Measurements from ENCODE around the gene SLCO4A1.
A peak's percentile ranks its signal among the peaks of the same experiment; 100 is the strongest.

Gene SLCO4A1

GRCh38 chr20:62639765-62640164 is 2.5 kb upstream of the SLCO4A1 start:
- no peak overlapping the region for H2BK12ac ChIP-seq (ENCODE audit: low read length)
- H3K79me2 ChIP-seq (ENCODE audit: control insufficient read depth, insufficient read depth, low read length, poor library complexity), result peaks cover 2% of the 10 kb centered on the region
- H3K9ac ChIP-seq (ENCODE audit: low read length), result no peak overlapping the region
- no peak overlapping the region for H3K14ac ChIP-seq (ENCODE audit: low read length)
- no CpG with 5 or more reads among the region's 9 CpGs for WGBS (ENCODE audit: extremely low coverage, insufficient coverage, insufficient read length)
- H3K4me1 ChIP-seq (ENCODE audit: control insufficient read depth in 1 of 2, insufficient read depth in 2 of 2, low read length in 2 of 2), result peaks cover 12 to 13% of the 10 kb centered on the region in 2 experiments
- no peak overlapping the region for H4K12ac ChIP-seq (ENCODE audit: low read depth, low read length)
- no peak overlapping the region for H2BK120ac ChIP-seq (ENCODE audit: insufficient read depth, low read length, poor library complexity)
- no peak overlapping the region for H3K4me3 ChIP-seq (ENCODE audit: low read depth, low read length)
- H3K27me3 ChIP-seq (ENCODE audit: insufficient read depth, low read length), result peaks cover 29% of the 10 kb centered on the region
- H3K4ac ChIP-seq (ENCODE audit: low read depth, low read length), result no peak overlapping the region
- no peak overlapping the region for H3K23ac ChIP-seq (ENCODE audit: low read length)
- H3K18ac ChIP-seq (ENCODE audit: low read length), result no peak overlapping the region
- no peak overlapping the region for H2AK5ac ChIP-seq (ENCODE audit: low read length)
- H2AFZ ChIP-seq (ENCODE audit: insufficient read depth, low read length, poor library complexity), result no peak overlapping the region
- peaks cover 4% of the 10 kb centered on the region for H3K79me1 ChIP-seq (ENCODE audit: low read length)
- no peak overlapping the region for H4K8ac ChIP-seq (ENCODE audit: low read depth, low read length)
- no peaks in the 10 kb centered on the region for H3K9me3 ChIP-seq (ENCODE audit: insufficient read depth, low read depth, low read length)
- no peaks in the 10 kb centered on the region for H3K36me3 ChIP-seq (ENCODE audit: control insufficient read depth in 1 of 2, insufficient read depth in 2 of 2, low read length in 2 of 2)
- no peak overlapping the region for H3K27ac ChIP-seq (ENCODE audit: low read depth, low read length)
- no peak overlapping the region for H3K4me2 ChIP-seq (ENCODE audit: low read length)
- no peak for DNase-seq
- H4K91ac ChIP-seq (ENCODE audit: low read depth, low read length), result no peak overlapping the region
- H2BK5ac ChIP-seq (ENCODE audit: low read depth, low read length, poor library complexity), result no peak overlapping the region

- no peak overlapping the region for H4K8ac ChIP-seq (ENCODE audit: low read depth, low read length)
- DNase-seq, result no peak
- no CpG with 5 or more reads among the region's 9 CpGs for WGBS (ENCODE audit: extremely low coverage, insufficient coverage, insufficient read length)
- no peak overlapping the region for H3K4me3 ChIP-seq (ENCODE audit: low read depth, low read length)
- no peak overlapping the region for H4K91ac ChIP-seq (ENCODE audit: low read depth, low read length)
- H3K14ac ChIP-seq (ENCODE audit: low read length), result no peak overlapping the region
- no peak overlapping the region for H3K4me2 ChIP-seq (ENCODE audit: low read length)
- no peak overlapping the region for H2BK12ac ChIP-seq (ENCODE audit: low read length)
- H3K4me1 ChIP-seq (ENCODE audit: control insufficient read depth in 1 of 2, insufficient read depth in 2 of 2, low read length in 2 of 2), result peaks cover 6 to 12% of the 10 kb centered on the region in 2 experiments
- no peak overlapping the region for H3K4ac ChIP-seq (ENCODE audit: low read depth, low read length)
- no peaks in the 10 kb centered on the region for H3K36me3 ChIP-seq (ENCODE audit: control insufficient read depth in 1 of 2, insufficient read depth in 2 of 2, low read length in 2 of 2)
- peaks cover 3% of the 10 kb centered on the region for H3K9me3 ChIP-seq (ENCODE audit: insufficient read depth, low read depth, low read length)
- H2BK5ac ChIP-seq (ENCODE audit: low read depth, low read length, poor library complexity), result no peak overlapping the region
- H4K12ac ChIP-seq (ENCODE audit: low read depth, low read length), result no peak overlapping the region
- no peak overlapping the region for H3K9ac ChIP-seq (ENCODE audit: low read length)
- no peak overlapping the region for H3K27ac ChIP-seq (ENCODE audit: low read depth, low read length)
- H3K79me1 ChIP-seq (ENCODE audit: low read length), result peaks cover 2% of the 10 kb centered on the region
- no peak overlapping the region for H2AFZ ChIP-seq (ENCODE audit: insufficient read depth, low read length, poor library complexity)
- H3K23ac ChIP-seq (ENCODE audit: low read length), result no peak overlapping the region
- peaks cover 29% of the 10 kb centered on the region for H3K27me3 ChIP-seq (ENCODE audit: insufficient read depth, low read length)
- no peak overlapping the region for H3K18ac ChIP-seq (ENCODE audit: low read length)
- H3K79me2 ChIP-seq (ENCODE audit: control insufficient read depth, insufficient read depth, low read length, poor library complexity), result no peaks in the 10 kb centered on the region
- H2BK120ac ChIP-seq (ENCODE audit: insufficient read depth, low read length, poor library complexity), result no peak overlapping the region
- H2AK5ac ChIP-seq (ENCODE audit: low read length), result no peak overlapping the region
Measured at GRCh38 chr20:62640870-62641269, 1.4 kb upstream of the SLCO4A1 start.

- no peak overlapping the region for H3K27ac ChIP-seq (ENCODE audit: low read depth, low read length)
- no peak overlapping the region for H3K23ac ChIP-seq (ENCODE audit: low read length)
- no peak overlapping the region for H3K18ac ChIP-seq (ENCODE audit: low read length)
- peaks cover 2% of the 10 kb centered on the region for H3K79me1 ChIP-seq (ENCODE audit: low read length)
- H3K9me3 ChIP-seq (ENCODE audit: insufficient read depth, low read depth, low read length), result peaks cover 3% of the 10 kb centered on the region
- no CpG with 5 or more reads among the region's 32 CpGs for WGBS (ENCODE audit: extremely low coverage, insufficient coverage, insufficient read length)
- no peak overlapping the region for H2AK5ac ChIP-seq (ENCODE audit: low read length)
- H3K4me2 ChIP-seq (ENCODE audit: low read length), result peak overlapping the region; percentile 59
- H3K4me1 ChIP-seq (ENCODE audit: control insufficient read depth in 1 of 2, insufficient read depth in 2 of 2, low read length in 2 of 2), result peaks cover 6 to 10% of the 10 kb centered on the region in 2 experiments
- no peaks in the 10 kb centered on the region for H3K36me3 ChIP-seq (ENCODE audit: control insufficient read depth in 1 of 2, insufficient read depth in 2 of 2, low read length in 2 of 2)
- H4K12ac ChIP-seq (ENCODE audit: low read depth, low read length), result no peak overlapping the region
- H4K91ac ChIP-seq (ENCODE audit: low read depth, low read length), result no peak overlapping the region
- H2BK5ac ChIP-seq (ENCODE audit: low read depth, low read length, poor library complexity), result no peak overlapping the region
- H3K9ac ChIP-seq (ENCODE audit: low read length), result no peak overlapping the region
- H2BK120ac ChIP-seq (ENCODE audit: insufficient read depth, low read length, poor library complexity), result no peak overlapping the region
- no peak overlapping the region for H3K4me3 ChIP-seq (ENCODE audit: low read depth, low read length)
- peaks cover 29% of the 10 kb centered on the region for H3K27me3 ChIP-seq (ENCODE audit: insufficient read depth, low read length)
- H2BK12ac ChIP-seq (ENCODE audit: low read length), result no peak overlapping the region
- H3K79me2 ChIP-seq (ENCODE audit: control insufficient read depth, insufficient read depth, low read length, poor library complexity), result no peaks in the 10 kb centered on the region
- no peak overlapping the region for H2AFZ ChIP-seq (ENCODE audit: insufficient read depth, low read length, poor library complexity)
- no peak overlapping the region for H4K8ac ChIP-seq (ENCODE audit: low read depth, low read length)
- DNase-seq, result no peak
- no peak overlapping the region for H3K14ac ChIP-seq (ENCODE audit: low read length)
- H3K4ac ChIP-seq (ENCODE audit: low read depth, low read length), result no peak overlapping the region
Measured at GRCh38 chr20:62641321-62642050, 817 bp upstream of the SLCO4A1 start.

GRCh38 chr20:62642666-62643520 is 590 bp downstream of the SLCO4A1 start:
- WGBS (ENCODE audit: extremely low coverage, insufficient coverage, insufficient read length), result no CpG with 5 or more reads among the region's 84 CpGs
- H3K27me3 ChIP-seq (ENCODE audit: insufficient read depth, low read length), result peaks cover 29% of the 10 kb centered on the region
- no peak overlapping the region for H2AK5ac ChIP-seq (ENCODE audit: low read length)
- H3K27ac ChIP-seq (ENCODE audit: low read depth, low read length), result no peak overlapping the region
- H3K23ac ChIP-seq (ENCODE audit: low read length), result no peak overlapping the region
- no peak overlapping the region for H3K9ac ChIP-seq (ENCODE audit: low read length)
- peaks cover 4% of the 10 kb centered on the region for H3K9me3 ChIP-seq (ENCODE audit: insufficient read depth, low read depth, low read length)
- H2BK120ac ChIP-seq (ENCODE audit: insufficient read depth, low read length, poor library complexity), result no peak overlapping the region
- H2BK5ac ChIP-seq (ENCODE audit: low read depth, low read length, poor library complexity), result no peak overlapping the region
- no peak overlapping the region for H3K4ac ChIP-seq (ENCODE audit: low read depth, low read length)
- peak in 1 of 2 donors; percentile 52 for DNase-seq
- no peak overlapping the region for H3K18ac ChIP-seq (ENCODE audit: low read length)
- no peak overlapping the region for H2BK12ac ChIP-seq (ENCODE audit: low read length)
- H4K91ac ChIP-seq (ENCODE audit: low read depth, low read length), result no peak overlapping the region
- no peak overlapping the region for H2AFZ ChIP-seq (ENCODE audit: insufficient read depth, low read length, poor library complexity)
- H3K4me3 ChIP-seq (ENCODE audit: low read depth, low read length), result peak overlapping the region; percentile 25
- H3K4me1 ChIP-seq (ENCODE audit: control insufficient read depth in 1 of 2, insufficient read depth in 2 of 2, low read length in 2 of 2), result peaks cover 3 to 7% of the 10 kb centered on the region in 2 experiments
- H3K4me2 ChIP-seq (ENCODE audit: low read length), result peak overlapping the region; percentile 59
- no peaks in the 10 kb centered on the region for H3K36me3 ChIP-seq (ENCODE audit: control insufficient read depth in 1 of 2, insufficient read depth in 2 of 2, low read length in 2 of 2)
- no peak overlapping the region for H4K12ac ChIP-seq (ENCODE audit: low read depth, low read length)
- no peak overlapping the region for H3K14ac ChIP-seq (ENCODE audit: low read length)
- no peaks in the 10 kb centered on the region for H3K79me2 ChIP-seq (ENCODE audit: control insufficient read depth, insufficient read depth, low read length, poor library complexity)
- H4K8ac ChIP-seq (ENCODE audit: low read depth, low read length), result no peak overlapping the region
- H3K79me1 ChIP-seq (ENCODE audit: low read length), result peaks cover 2% of the 10 kb centered on the region

Measured in trophoblast cell (in vitro differentiated cells and primary cell).